HG03066 (cell line): ENCODE results near the gene AHNAK.
"Not testable (repeated sequence)": the region's sequence is repeated elsewhere in the genome, so short reads cannot be mapped to it uniquely, and the experiment has no call there.

Source experiments
- ATAC-seq: cut with Tn5 transposase; IDR thresholded peaks from one replicate; pipeline ENCODE4 v1.9.1; 2021; ENCODE audit warnings: low read depth; ENCODE audit not compliant: unreplicated experiment

Gene AHNAK

GRCh38 chr11:62466444-62466843, 80.2 kb downstream of the AHNAK start:
- ATAC-seq, result no peak

- ATAC-seq, result no peak
These were observed 82.0 kb downstream of the AHNAK start for GRCh38 chr11:62464655-62465054.

- no peak for ATAC-seq
These were observed 83.5 kb downstream of the AHNAK start for GRCh38 chr11:62463121-62463542.

GRCh38 chr11:62462508-62462892, 84.1 kb downstream of the AHNAK start:
- ATAC-seq, result no peak

DNA sequence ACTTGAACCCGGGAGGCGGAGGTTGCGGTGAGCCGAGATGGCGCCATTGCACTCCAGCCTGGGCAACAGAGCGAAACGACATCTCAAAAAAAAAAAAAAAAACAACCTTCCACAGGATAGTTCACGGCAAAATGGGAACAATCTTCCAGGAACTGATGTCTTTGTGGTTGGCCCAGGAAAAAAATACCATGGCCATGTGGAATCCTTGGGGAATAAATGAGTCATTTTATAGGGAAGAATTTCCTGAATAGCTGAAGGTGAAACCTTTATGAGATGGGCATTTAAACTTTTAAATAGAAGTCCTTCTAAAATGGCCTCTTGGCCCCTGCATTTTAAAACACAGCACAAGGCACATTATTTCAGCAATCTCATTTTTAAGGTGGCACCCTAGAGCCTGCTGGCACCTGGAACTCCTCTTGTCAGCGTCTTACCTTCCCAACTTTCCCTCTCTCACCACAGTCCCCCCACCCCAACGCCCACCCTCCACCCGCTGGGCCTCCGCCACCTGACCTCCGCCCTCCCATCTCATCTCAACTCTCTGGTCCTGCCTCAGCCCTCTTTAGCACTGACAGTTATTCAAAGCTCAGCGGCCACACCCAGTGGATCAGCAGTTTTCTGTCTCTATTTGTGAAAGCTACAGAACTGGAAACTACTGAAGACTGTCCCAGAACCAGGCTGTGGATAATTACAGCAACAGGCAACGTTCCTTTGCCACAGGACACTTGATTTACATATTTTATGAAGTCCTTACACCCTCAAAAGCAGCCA, 84.7 kb downstream of the AHNAK start:
- ATAC-seq, result no peak

DNA sequence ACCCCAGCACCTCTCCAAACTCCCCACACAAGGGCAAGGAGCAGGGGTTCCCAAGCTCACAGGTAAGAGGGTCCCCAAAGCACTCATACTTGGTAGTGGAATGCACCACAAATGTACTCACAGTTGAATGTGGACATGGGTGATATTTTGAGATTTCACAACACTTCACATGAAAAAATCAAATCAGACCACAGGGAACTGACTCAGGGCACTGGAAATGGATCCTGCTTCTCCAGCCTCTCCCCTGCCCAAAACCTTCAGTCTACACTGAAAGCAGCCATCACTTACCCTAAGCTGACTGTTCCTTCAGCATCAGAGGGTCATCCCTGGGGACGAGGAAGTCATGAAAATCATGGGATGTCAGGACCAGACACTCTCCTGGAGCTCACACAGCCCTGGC, 87.5 kb downstream of the AHNAK start:
- no peak for ATAC-seq

DNA sequence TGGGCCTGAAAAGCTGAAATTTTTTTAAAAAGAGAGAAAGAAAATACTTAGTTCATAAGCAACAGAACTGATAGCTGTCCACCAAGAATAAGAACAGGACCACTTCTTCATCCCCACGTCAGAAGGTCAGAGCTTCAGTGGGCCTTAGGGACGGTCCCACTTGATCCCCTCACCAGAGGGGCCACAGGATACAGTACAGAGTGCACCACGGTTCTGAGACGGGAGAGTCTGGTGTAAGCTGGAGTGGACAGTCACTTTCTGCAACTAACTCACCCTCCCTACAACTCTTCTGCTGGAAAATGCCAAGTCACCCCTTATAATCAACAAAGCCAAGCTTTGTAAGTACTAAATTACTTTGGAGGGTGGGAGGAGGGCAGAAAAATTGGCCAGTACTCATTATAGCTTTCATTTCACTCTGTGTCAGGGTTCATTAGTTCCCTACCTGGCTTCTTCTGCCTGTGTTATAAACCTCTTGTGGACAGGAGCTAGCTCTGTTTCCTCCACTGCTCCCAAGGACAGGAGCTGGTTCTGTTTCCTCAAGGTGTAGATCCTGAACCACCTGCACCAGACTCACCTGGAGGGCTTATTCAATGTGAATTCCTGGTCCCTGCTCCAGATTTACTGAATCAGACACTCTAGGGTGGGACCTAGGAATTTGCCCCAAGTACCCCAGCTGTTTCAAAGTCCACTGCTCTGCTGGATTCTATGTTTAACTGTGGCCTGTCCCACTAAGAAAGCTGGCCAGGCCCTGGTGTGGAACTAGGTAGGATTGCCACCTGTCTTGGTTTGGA, 88.2 kb downstream of the AHNAK start:
- ATAC-seq, result no peak

DNA sequence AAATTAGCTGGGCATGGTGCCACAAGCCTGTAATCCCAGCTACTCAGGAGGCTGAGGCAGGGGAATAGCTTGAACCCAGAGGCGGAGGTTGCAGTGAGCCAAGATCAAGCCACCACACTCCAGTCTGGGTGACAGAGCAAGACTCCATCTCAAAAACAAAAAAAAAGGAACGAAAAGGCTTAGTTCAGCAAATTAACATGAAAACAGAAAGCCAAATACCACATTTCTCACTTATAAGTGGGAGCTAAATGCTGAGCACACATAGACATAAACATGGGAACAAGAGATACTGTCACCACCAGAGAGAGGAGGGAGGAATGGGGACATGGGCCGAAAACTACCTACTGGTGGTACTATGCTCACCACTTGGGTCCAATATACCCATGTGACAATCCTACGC, 89.1 kb downstream of the AHNAK start:
- ATAC-seq, result no peak

- no peak for ATAC-seq
These were observed 90.0 kb downstream of the AHNAK start for GRCh38 chr11:62456630-62457029.

- ATAC-seq, result no peak
These were observed 93.7 kb downstream of the AHNAK start for GRCh38 chr11:62452839-62453468.

DNA sequence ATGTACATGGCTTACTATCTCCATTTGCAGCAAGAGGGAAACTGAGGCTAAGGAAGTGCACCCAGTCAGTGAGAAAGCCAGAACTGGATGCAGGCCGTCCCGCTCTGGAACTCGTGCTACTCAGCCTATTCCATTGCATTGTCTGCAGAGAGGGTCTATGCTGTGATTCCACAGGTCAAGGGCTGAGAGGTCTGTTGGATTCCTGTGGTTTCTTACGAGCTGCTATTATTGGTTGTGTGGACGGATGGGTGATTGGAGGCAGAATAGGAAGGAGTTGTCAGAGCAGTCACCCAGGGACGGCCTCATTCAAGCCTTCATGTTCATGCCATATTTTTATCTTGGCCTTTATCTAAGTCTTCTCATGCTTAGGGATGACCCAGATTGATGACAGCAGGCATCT, 94.3 kb downstream of the AHNAK start:
- ATAC-seq, result no peak

DNA sequence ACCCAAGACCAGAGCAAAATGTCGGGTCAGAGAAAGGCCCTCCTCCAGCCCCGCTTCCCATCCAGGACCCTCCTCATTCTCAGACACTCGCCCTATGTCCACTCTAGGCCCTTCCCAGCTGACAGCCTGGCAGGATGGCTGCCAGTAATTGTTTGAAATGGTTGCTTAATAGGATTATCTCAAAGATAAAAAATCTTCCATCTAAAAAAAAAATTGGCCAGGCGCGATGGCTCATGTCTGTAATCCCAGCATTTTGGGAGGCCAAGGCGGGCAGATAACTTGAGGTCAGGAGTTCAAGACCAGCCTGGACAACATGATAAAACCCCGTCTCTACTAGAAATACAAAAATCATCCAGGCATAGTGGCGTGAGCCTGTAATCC, 95.4 kb downstream of the AHNAK start:
- no peak for ATAC-seq

DNA sequence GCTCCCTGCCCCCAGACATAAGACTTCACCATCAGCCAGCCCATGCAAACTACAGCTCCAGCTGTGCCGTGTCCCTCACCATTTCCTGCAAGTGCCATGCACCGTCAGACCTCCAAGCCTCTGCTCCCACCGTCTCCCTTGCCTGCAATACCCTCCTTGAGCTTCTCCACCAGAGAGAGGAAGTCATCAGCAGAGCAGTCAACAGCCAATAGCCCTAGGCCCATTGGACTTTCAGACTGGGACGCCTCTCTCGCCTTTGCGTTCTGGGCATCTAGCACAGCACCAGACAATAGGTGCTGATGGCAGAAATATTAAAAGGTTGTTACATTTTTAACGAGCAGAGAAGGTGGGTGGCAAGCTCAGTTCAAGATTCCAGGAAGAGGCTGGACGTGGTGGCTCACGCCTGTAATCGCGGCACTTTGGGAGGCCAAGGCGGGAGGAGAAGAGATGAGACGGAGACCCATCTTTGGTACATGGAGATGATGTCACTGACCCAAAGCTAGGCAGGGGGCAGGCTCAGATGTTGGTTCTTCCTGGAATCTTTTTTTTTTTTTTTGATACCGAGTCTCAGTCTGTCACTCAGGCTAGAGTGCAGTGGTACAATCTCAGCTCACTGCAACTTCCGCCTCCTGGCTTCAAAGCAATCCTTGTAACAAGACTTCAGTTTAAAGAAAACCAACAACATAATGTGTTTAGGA, 95.9 kb downstream of the AHNAK start:
- ATAC-seq, result no peak

- not testable (repeated sequence) for ATAC-seq
These were observed 96.7 kb downstream of the AHNAK start for GRCh38 chr11:62449912-62450311.

GRCh38 chr11:62449451-62449851, 97.2 kb downstream of the AHNAK start:
- no peak for ATAC-seq

DNA sequence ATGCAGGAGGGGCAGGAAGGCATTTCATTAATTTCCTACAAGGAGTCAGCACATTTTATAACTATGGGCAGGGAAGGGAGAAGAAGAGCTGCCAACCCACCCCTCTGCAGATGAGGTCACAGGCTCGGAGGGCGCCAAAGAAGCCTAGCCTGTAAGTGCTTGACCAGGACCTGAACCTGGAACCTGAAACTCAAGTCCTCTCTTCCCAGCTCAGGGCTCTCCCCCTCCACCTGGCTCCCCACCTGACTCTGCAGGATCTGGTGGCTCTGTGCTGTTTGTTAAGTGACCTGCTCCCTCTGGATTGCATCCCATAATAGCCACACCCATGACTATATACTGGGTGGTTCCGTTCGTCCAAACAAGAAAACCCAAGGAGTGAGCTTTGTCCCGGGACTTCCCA, 100.5 kb downstream of the AHNAK start:
- no peak for ATAC-seq

DNA sequence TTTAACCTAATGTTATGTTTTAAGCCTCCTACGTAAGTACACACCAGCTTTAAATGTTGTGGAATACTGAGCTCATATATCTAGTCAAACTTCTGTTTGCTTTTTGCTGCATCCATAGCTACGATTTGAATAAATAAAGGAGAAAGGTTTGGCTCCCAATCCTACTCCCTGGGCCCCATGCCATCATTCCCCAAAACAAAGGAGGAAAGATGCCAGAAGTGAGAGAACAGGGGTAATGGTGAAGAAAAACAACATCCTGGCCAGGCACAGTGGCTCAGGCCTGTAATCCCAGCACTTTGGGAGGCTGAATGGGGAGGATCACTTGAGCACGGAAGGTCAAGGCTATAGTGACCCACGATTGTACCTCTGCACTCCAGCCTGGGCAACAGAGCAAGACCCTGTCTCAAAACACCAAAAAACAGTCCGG, 101.3 kb downstream of the AHNAK start:
- no peak for ATAC-seq

DNA sequence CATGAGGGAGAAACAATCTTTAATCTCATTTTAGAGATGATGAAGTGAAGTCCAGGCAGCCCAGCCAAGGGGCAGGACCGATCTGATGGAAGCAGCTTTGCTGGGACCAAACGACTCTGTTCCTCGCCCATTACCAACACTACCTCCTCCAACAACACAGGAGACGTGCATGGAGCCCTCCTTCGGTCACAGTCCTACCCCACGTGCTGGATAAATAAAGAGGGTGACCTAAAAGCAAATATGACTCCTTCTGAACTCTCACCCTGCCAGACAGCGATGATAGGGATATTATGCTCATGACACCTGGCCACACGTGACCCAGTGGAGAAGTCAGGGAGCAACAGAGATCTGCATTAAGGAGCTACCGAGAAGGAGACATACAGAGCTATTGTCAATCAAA, 101.8 kb downstream of the AHNAK start:
- no peak for ATAC-seq

GRCh38 chr11:62444236-62444833, 102.3 kb downstream of the AHNAK start:
- ATAC-seq, result no peak

DNA sequence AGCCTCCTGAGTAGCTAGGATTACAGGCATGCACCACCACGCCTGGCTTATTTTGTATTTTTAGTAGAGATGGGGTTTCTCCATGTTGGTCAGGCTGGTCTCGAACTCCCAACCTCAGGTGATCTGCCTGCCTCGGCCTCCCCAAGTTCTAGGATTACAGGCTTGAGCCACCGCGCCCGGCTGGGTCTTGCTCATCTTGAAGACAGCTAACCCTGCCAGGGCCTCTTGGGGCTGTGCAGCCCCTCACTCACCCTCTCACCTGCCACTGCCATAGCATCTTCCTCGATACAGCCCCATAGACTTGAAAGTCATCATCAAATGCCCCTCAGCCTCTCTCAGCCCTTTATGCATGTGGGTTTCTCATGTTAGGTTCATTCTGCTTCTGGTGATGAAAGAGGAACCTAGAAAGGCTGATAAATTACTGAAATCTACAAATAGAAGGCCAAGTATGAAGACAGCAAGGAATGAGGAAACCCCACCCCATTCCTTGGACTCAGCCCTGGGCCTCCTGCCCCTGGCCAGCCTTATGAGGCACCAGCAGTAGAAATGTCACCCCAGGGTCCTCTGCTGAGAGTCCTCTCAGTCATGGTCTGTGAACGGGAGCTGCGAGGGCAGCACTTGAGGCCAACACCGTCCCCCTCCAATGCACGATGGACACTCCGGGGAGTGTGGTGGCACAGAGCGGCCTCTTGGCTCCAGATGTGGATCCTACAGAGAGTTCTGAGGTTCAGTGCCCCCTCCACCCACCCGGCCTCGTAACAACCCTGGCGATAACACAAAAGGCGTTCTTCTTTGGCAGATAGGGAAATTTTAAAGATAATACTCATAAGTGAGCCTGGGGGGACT, 103.0 kb downstream of the AHNAK start:
- no peak for ATAC-seq
